Glomerular endothelial cell (primary cell): ENCODE data around the gene CRYBG1. TPM values are rescaled to one million over a fixed set of nuclear protein-coding genes. Genes with fewer than 3 reads are reported as not detected.

Experiments
- DNase-seq: peaks from one replicate; pipeline ENCODE4 v3.0.0-alpha.2; 2011; ENCODE audit warnings: low read depth, low spot score; ENCODE audit errors: extremely low read depth
- total RNA-seq: library from RNA; depleted of rRNA; stranded (reverse); fragments of >200 nt; gene quantifications from 2 replicates; pipeline ENCODE4 v1.2.3, GENCODE V29; 2015

CRYBG1 gene
- total RNA-seq, 1 donor from 2014 or later = 47.8 TPM

- no peak for DNase-seq
Measured at GRCh38 chr6:106519460-106520394, 159.2 kb downstream of the CRYBG1 start.

GRCh38 chr6:106520711-106521401 lies 160.3 kb downstream of the CRYBG1 start:
- no peak for DNase-seq

- no peak for DNase-seq
Measured at GRCh38 chr6:106522562-106523250, 162.2 kb downstream of the CRYBG1 start.

DNA sequence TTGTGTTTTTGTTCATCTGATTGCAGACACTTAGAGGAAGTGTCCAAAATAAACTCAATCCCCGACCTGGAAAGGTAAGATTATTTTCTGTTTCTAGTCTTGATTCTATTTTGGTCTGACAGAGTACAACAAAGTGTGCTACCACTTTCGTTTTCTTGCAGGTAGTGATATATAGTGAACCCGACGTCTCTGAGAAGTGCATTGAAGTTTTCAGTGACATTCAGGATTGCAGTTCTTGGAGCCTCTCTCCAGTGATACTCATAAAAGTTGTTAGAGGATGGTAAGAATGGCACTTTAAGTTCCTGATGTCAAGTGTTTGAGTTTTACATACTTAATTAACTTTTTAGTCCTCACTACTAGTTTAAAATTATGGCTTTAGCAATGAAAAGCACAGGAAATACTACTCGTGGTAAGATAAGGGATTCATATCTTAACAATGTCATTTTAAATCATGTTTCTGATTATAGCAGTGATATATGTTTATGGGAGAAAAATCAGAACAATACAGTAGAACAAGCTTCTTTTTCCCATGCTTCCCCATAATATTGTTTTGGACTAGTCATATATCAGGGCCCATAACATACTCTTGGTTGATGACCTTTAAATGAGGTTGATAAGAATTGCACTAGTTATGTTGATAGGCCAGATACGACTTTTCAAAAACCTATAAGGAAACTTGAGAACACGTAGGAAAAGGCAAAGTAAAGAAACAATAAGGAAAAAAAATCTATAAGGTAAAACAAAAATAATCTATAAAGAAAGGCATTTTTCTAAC lies 164.8 kb downstream of the CRYBG1 start:
- DNase-seq = no peak

- DNase-seq = no peak
Measured at GRCh38 chr6:106525882-106526275, 165.4 kb downstream of the CRYBG1 start.

DNA sequence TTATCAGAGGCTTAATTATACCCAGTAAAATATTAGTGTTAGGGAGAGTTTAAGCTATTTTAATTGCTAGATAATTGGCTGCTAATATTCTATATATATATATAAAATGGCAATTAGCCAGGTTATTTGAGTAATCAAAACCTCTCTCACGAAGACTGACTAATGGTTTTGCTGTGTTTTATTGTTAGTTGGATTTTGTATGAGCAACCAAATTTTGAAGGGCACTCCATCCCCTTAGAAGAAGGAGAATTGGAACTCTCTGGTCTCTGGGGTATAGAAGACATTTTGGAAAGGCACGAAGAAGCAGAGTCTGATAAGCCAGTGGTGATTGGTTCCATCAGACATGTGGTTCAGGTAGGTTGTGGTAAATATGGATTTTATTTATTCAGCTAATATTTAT lies 166.6 kb downstream of the CRYBG1 start:
- DNase-seq = no peak

DNA sequence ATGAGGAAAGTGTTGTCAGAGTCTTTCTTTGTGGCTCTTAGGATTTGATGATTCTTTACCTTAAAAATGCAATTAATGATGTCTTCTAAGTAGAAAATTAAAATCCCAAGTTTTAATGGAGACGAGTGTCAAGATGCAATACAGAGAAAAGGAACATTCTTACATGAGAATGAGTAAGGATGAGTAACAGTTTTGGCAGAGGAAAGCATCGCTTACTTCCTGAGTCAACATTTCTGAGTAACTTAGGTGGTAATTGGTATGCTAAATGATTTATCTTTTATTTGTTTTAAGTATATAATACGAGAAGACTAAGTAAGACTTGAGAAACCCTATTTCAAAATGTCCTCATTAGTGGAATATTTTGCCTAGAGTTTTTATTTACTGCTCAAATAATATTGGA lies 167.5 kb downstream of the CRYBG1 start:
- DNase-seq = no peak

- DNase-seq = no peak
Measured at GRCh38 chr6:106528521-106528920, 168.0 kb downstream of the CRYBG1 start.

GRCh38 chr6:106529438-106529837 lies 168.9 kb downstream of the CRYBG1 start:
- DNase-seq = no peak

GRCh38 chr6:106530026-106530425 lies 169.5 kb downstream of the CRYBG1 start:
- DNase-seq = no peak

- DNase-seq = no peak
Measured at GRCh38 chr6:106530502-106530901, 170.0 kb downstream of the CRYBG1 start.

DNA sequence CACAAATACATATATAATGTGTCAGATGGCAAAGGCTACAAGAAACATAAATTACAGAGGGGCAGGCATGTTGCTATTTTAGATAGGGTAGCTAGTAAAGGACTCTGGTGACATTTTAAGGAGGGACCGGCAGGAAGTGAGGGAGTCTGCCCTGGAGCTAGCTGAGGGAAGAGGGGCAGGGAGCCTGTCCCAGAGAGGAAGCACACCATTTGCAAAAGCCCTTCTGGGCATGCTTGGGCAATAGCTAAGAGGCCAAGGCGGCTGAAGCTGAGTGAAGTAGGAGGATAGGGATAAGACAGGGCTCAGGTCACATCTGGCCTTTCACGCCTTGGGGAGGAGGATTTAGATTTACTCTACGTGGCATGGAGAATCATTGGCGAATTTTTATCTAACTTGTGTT lies 172.5 kb downstream of the CRYBG1 start:
- DNase-seq = no peak

GRCh38 chr6:106534004-106534403 lies 173.5 kb downstream of the CRYBG1 start:
- DNase-seq = no peak

DNA sequence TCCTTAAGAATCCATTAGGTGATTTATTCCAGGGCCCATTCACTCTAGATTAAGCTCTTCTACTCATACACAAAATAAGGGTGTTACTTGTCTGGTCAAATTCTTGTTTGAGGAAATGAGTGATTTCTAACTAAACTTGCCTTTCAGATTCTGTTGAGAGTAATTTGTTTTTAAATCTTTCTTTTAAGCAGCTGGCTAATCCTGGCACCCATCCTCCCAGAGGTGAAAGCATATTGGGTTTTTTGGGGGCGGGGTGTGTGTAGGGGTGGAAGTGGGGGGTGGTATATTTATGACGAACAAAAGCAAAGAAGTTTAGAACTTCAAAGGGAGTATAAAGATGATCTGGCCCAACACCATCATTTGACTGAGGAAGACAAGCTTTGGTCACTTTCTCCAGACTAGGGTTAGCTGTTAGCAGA lies 174.1 kb downstream of the CRYBG1 start:
- no peak for DNase-seq

- no peak for DNase-seq
Measured at GRCh38 chr6:106535012-106535411, 174.5 kb downstream of the CRYBG1 start.

DNA sequence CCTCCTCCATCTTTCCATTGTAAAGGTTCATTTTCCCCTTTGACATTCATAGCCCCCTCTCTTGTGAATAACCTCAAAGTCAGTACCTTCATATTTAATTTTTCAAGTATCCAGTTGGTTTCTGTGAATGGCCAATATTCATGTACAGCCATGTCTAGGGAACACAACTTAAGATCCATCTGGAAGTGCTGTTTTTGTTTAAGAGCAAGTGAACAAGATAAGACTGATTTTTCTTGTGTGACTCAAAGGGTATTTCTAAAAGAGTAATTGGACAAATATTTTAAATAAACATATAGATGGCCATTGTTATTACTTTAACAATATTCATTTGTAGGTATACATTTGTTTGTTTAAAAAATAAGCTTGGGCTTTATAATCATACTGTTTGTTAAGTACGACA lies 175.8 kb downstream of the CRYBG1 start:
- DNase-seq = no peak

- no peak for DNase-seq
Measured at GRCh38 chr6:106536851-106537250, 176.3 kb downstream of the CRYBG1 start.

DNA sequence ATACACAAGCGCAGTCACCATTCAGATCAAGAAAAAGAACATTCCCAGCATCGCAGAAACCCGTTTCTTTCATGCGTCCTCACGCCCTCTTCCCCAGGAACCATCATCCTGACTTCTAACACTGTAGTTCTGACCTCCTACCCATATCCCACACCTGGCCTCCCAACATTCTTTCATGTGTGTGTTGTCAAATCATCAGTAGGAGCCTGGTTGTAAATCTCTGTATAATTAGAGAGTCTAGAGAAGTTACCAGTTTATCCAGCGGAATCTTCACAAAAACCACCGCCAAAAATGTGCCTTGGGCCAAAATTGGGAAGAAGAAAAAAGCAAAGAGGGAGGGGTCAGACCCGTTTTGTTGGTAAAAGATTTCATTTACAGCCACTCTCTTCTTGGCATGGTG lies 177.1 kb downstream of the CRYBG1 start:
- no peak for DNase-seq

GRCh38 chr6:106538145-106538544 lies 177.6 kb downstream of the CRYBG1 start:
- no peak for DNase-seq

- DNase-seq = no peak
Measured at GRCh38 chr6:106539936-106540335, 179.4 kb downstream of the CRYBG1 start.

DNA sequence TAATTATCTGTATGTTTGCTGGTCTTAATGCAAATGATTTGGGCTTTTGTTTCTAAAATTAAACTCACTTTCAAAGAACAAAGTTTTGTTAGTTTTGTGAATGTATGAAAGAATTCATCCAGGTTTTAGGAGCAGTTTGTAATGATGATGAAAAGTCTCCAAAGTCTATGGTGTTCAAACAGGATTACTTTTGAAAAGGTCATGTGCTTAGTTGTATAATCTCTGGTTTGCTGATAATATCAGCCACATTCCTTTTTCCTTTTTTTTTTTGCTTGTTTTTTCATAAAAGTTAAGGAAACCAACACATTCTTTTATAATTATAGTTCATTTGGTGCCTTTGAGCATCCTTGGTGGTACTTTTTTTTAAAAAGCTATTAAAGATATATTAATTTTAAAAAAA lies 179.9 kb downstream of the CRYBG1 start:
- no peak for DNase-seq
